ENCODE results near the gene RBM17. TPM values are rescaled to one million over a fixed set of nuclear protein-coding genes. Genes with fewer than 3 reads are reported as not detected.

RBM17 gene
- total RNA-seq, 3 donors from 2014 or later (not counting 1 experiment from before 2014, with no cell fraction given): 120 to 147 (median 147) TPM

- Histone ChIP-seq H3K36me3 (ENCODE audit: control insufficient read depth, insufficient read depth, low read length) (no peaks in the 10 kb centered on the region), H3K27me3 (ENCODE audit: control insufficient read depth, insufficient read depth, low read length) (no peaks in the 10 kb centered on the region), H3K9me3 (ENCODE audit: control insufficient read depth, insufficient read depth, low read length) (no peaks in the 10 kb centered on the region), H3K27ac (ENCODE audit: low read length) (peak overlapping the region; percentile 50), H3K4me3 (ENCODE audit: low read length) (no peak overlapping the region), H3K4me1 (ENCODE audit: control insufficient read depth, insufficient read depth, low read length) (peaks cover 39% of the 10 kb centered on the region)
- TF ChIP-seq, protein P1, sequence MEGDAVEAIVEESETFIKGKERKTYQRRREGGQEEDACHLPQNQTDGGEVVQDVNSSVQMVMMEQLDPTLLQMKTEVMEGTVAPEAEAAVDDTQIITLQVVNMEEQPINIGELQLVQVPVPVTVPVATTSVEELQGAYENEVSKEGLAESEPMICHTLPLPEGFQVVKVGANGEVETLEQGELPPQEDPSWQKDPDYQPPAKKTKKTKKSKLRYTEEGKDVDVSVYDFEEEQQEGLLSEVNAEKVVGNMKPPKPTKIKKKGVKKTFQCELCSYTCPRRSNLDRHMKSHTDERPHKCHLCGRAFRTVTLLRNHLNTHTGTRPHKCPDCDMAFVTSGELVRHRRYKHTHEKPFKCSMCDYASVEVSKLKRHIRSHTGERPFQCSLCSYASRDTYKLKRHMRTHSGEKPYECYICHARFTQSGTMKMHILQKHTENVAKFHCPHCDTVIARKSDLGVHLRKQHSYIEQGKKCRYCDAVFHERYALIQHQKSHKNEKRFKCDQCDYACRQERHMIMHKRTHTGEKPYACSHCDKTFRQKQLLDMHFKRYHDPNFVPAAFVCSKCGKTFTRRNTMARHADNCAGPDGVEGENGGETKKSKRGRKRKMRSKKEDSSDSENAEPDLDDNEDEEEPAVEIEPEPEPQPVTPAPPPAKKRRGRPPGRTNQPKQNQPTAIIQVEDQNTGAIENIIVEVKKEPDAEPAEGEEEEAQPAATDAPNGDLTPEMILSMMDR (IDR thresholded peaks at IDR 0.05): no peak
- peaks cover 3 to 8% of the 10 kb centered on the region in 2 donors for H3K4me1 Mint-ChIP-seq
- 65% methylated on average over 10 of the region's 13 CpGs for WGBS (ENCODE audit: insufficient coverage)
- no peak overlapping the region for H3K27ac Mint-ChIP-seq
- H3K4me3 Mint-ChIP-seq: no peak overlapping the region
- H3K9me3 Mint-ChIP-seq: no peaks in the 10 kb centered on the region
- H3K36me3 Mint-ChIP-seq: no peaks in the 10 kb centered on the region
- DNase-seq (peak in 1 of 2 donors; percentile 45), ATAC-seq (no peak)
- H3K27me3 Mint-ChIP-seq (ENCODE audit: low read depth in 2 of 2): peaks cover 17 to 28% of the 10 kb centered on the region in 2 donors
- intact Hi-C loops (cut with micrococcal nuclease): no loop called here
Observed at GRCh38 chr10:6072215-6072934, 16.5 kb upstream of the RBM17 start.

DNA sequence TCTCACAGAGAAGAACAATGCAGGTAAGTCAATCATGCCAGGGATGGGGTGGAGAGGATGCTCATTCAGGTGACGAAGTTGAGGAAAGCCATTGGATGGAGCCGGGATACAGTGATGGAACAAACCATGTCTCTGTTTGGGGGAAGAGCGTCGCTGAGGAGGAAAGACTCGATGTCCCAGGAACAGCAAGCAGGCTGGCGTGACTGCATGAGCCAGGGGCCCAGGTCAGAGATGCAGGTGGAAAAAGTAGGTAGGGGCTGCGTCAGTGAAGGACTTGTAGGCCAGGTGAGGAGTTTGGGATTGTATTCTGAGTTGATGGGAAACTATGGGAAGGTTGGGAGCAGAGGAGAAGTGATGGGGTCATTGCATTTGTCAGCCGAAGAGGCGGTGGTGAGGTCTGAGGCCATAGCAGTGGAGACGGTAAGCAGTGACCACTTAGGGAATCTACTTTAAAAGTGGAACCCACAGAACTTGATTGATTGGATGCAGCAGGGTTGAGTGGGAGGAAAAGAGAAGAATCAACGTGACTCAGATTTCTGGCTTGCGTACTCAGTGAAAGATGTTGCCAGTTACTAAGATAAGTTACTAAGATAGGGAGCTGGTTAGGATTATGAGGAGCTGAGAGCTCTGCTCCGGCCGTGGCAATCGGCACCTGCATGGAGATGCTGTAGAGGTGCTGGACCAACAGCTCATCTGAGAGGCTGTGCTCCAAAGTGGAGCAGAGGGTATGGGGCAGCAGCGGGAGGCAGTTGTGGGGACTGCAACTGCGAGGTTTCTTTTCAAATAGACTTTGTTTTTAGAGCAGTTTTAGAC lies 14.1 kb upstream of the RBM17 start:
- Histone ChIP-seq H3K4me3 (ENCODE audit: low read length) (no peak overlapping the region), H3K4me1 (ENCODE audit: control insufficient read depth, insufficient read depth, low read length) (peaks cover 18% of the 10 kb centered on the region), H3K27me3 (ENCODE audit: control insufficient read depth, insufficient read depth, low read length) (no peaks in the 10 kb centered on the region), H3K27ac (ENCODE audit: low read length) (no peak overlapping the region), H3K9me3 (ENCODE audit: control insufficient read depth, insufficient read depth, low read length) (no peaks in the 10 kb centered on the region), H3K36me3 (ENCODE audit: control insufficient read depth, insufficient read depth, low read length) (no peaks in the 10 kb centered on the region)
- H3K4me3 Mint-ChIP-seq: no peak overlapping the region
- H3K4me1 Mint-ChIP-seq: peaks cover 0 to 5% of the 10 kb centered on the region in 2 donors
- TF ChIP-seq, protein P1 (IDR thresholded peaks at IDR 0.05): no peak
- WGBS (ENCODE audit: insufficient coverage): 88% methylated on average over 17 of the region's 17 CpGs
- ATAC-seq: no peak
- H3K27ac Mint-ChIP-seq: no peak overlapping the region
- intact Hi-C loops (cut with micrococcal nuclease): no loop called here
- H3K27me3 Mint-ChIP-seq (ENCODE audit: low read depth in 2 of 2): peaks cover 15 to 28% of the 10 kb centered on the region in 2 donors
- DNase-seq: no peak
- no peaks in the 10 kb centered on the region for H3K36me3 Mint-ChIP-seq
- H3K9me3 Mint-ChIP-seq: no peaks in the 10 kb centered on the region

DNA sequence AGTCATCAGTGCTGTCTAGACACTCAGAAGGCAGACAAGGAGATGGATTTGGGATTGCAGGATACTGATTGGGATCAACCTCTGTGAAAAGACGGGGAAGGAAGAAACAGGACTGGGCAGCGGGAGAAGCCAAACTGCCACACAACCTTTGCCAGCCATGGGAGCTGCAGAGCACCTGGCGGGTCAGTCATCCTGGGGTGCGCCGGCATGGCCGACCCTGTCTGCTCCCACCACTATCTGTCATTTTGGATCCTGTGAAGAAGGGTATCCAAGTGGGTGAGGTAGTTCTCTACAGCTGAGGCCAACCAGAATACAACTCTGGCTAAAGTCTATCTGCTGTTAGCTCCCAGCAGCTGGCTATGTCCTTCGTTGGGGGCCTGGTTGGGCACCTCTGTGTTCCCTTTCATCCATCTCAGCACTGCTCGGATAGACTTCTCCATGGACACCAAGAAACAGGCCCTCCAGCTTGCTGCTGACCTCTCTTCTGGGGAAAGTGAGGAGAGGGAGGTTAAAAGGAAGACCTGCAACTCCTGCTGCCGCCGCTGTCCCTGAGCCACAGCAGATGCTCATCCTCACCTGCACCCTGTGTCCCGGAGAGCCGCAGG lies 11.7 kb upstream of the RBM17 start:
- Histone ChIP-seq H3K36me3 (ENCODE audit: control insufficient read depth, insufficient read depth, low read length) (no peaks in the 10 kb centered on the region), H3K4me3 (ENCODE audit: low read length) (no peak overlapping the region), H3K27ac (ENCODE audit: low read length) (no peak overlapping the region), H3K9me3 (ENCODE audit: control insufficient read depth, insufficient read depth, low read length) (no peaks in the 10 kb centered on the region), H3K27me3 (ENCODE audit: control insufficient read depth, insufficient read depth, low read length) (no peaks in the 10 kb centered on the region), H3K4me1 (ENCODE audit: control insufficient read depth, insufficient read depth, low read length) (peaks cover 1% of the 10 kb centered on the region)
- Mint-ChIP-seq H3K9me3 (no peaks in the 10 kb centered on the region), H3K27ac (no peak overlapping the region), H3K27me3 (ENCODE audit: low read depth in 2 of 2) (peaks cover 19 to 32% of the 10 kb centered on the region in 2 donors), H3K4me1 (peaks cover 0 to 5% of the 10 kb centered on the region in 2 donors), H3K36me3 (no peaks in the 10 kb centered on the region), H3K4me3 (no peak overlapping the region)
- WGBS (ENCODE audit: insufficient coverage): 78% methylated on average over 9 of the region's 12 CpGs
- ATAC-seq (no peak), DNase-seq (no peak)
- intact Hi-C loops (cut with micrococcal nuclease): no loop called here
- TF ChIP-seq, protein P1 (IDR thresholded peaks at IDR 0.05): no peak

Measured in natural killer cell (primary cell).